Suprapubic skin (tissue), 3 donors: ENCODE results near the gene CIP2A.

ENCODE experiments used
- CTCF ChIP-seq, 2 donors: fragments of 200-600 bp in 1 of 2; fragments of 450-650 bp in 1 of 2; sonication (generic) in 1 of 2; IDR thresholded peaks; one replicate each; pipeline ENCODE4 v1.5.1; 2016 to 2019; ENCODE audit warnings: antibody characterized with exemption in 2 of 2, mild to moderate bottlenecking in 1 of 2, moderate library complexity in 1 of 2
- POLR2A ChIP-seq, 2 donors: fragments of 450-650 bp; IDR thresholded peaks; one replicate each; pipeline ENCODE4 v1.6.1; 2017; ENCODE audit warnings: antibody characterized with exemption in 2 of 2, mild to moderate bottlenecking in 2 of 2, moderate library complexity in 2 of 2

GRCh38 chr3:108620250-108620649 is 31.0 kb upstream of the CIP2A start:
- TF ChIP-seq CTCF (IDR thresholded peaks at IDR 0.05): no peak
- no peak for TF ChIP-seq POLR2A (IDR thresholded peaks at IDR 0.05)
